Subcutaneous adipose tissue (tissue), 4 donors: ENCODE results near the gene ZNF536. TPM values are rescaled to one million over a fixed set of nuclear protein-coding genes. Genes with fewer than 3 reads are reported as not detected.

Experiments used
- CTCF ChIP-seq: fragments of 450-650 bp; IDR thresholded peaks from one replicate; pipeline ENCODE4 v1.5.1; 2016; ENCODE audit warnings: low read depth, mild to moderate bottlenecking, control low read depth, antibody characterized with exemption, moderate library complexity
- total RNA-seq, 4 donors: library from RNA; depleted of rRNA; stranded (reverse); fragments of >200 nt; gene quantifications; one replicate each; pipeline ENCODE4 v1.1.0, GENCODE V29; 2016

ZNF536 gene
- total RNA-seq, 4 donors from 2014 or later, result under 0.01 to 0.17 TPM; not detected in 2

DNA sequence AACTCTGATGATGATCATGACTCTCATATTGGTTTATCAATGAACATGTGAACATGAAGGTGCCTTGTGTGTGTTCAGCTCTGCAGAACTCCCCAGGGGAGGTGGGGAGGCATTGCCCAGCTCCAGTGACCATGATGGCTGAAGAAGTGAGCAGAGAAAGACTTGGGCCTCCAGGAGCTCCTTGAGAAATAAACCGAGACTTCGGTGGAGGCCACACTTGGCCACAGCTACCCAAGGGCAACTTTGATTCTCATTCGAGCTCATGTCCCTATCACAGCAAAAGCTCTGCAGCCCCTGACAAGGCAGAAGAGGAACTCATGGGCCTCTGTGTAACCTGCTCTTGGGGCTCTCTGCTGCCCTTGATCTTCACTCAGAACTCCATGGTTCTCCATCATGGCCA is 44.1 kb upstream of the ZNF536 start:
- no peak for TF ChIP-seq CTCF

- TF ChIP-seq CTCF, result no peak
These were observed 41.9 kb upstream of the ZNF536 start for GRCh38 chr19:30330266-30330665.

- no peak for TF ChIP-seq CTCF
These were observed 39.5 kb upstream of the ZNF536 start for GRCh38 chr19:30332445-30333234.

- no peak for TF ChIP-seq CTCF
These were observed 38.7 kb upstream of the ZNF536 start for GRCh38 chr19:30333291-30334065.

DNA sequence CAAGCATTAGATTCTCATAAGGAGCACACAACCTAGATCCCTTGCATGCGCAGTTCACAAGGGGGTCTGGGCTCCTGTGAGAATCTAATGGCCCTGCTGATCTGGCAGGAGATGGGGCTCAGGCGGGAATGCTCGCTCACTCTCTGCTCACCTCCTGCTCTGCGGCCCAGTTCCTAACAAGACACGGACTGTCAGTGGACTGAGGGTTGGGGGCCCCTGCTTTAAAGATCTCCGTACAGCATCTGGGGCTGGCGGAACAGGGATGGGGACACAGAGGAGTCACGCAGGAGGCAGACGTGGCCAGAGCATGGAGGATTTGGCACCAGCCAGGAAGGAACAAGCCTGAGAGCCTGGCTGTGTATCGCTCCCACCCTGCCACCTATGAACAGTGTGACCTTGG is 37.3 kb upstream of the ZNF536 start:
- TF ChIP-seq CTCF, result no peak

- no peak for TF ChIP-seq CTCF
These were observed 36.8 kb upstream of the ZNF536 start for GRCh38 chr19:30335306-30335886.

GRCh38 chr19:30336290-30336689 is 35.9 kb upstream of the ZNF536 start:
- no peak for TF ChIP-seq CTCF
